Daoy (cell line): ENCODE measurements around the gene ZBTB46. TPM values are rescaled to one million over a fixed set of nuclear protein-coding genes. Genes with fewer than 3 reads are reported as not detected.

Source experiments
- DNase-seq: peaks from one replicate; pipeline ENCODE4 v3.0.0-alpha.2; 2015; ENCODE audit warnings: low read depth
- total RNA-seq: library from RNA; depleted of rRNA; stranded (reverse); fragments of >200 nt; shearing (Covaris generic); gene quantifications from 2 replicates; pipeline ENCODE4 v1.2.3, GENCODE V29; 2014

ZBTB46 gene
- total RNA-seq, 1 experiment from 2014 or later: 3.5 TPM

- no peak for DNase-seq
Measured at GRCh38 chr20:63839620-63840019, 8.6 kb upstream of the ZBTB46 start.

GRCh38 chr20:63837479-63837878 is 6.4 kb upstream of the ZBTB46 start:
- DNase-seq: no peak

GRCh38 chr20:63836458-63837344 is 5.6 kb upstream of the ZBTB46 start:
- no peak for DNase-seq

GRCh38 chr20:63835021-63835858 is 4.2 kb upstream of the ZBTB46 start:
- peak; percentile 96 for DNase-seq

- DNase-seq: no peak
Measured at GRCh38 chr20:63834491-63834880, 3.4 kb upstream of the ZBTB46 start.

GRCh38 chr20:63833776-63834490 is 2.9 kb upstream of the ZBTB46 start:
- no peak for DNase-seq

GRCh38 chr20:63831993-63832686 is 1.1 kb upstream of the ZBTB46 start:
- DNase-seq: no peak

GRCh38 chr20:63831646-63831992 is 555 bp upstream of the ZBTB46 start:
- no peak for DNase-seq

GRCh38 chr20:63829945-63830835 is 874 bp downstream of the ZBTB46 start:
- DNase-seq: no peak

GRCh38 chr20:63829603-63829944 is 1.5 kb downstream of the ZBTB46 start:
- no peak for DNase-seq

GRCh38 chr20:63828951-63829350 is 2.1 kb downstream of the ZBTB46 start:
- DNase-seq: no peak

GRCh38 chr20:63828545-63828944 is 2.5 kb downstream of the ZBTB46 start:
- no peak for DNase-seq

- no peak for DNase-seq
Measured at GRCh38 chr20:63828124-63828523, 2.9 kb downstream of the ZBTB46 start.

GRCh38 chr20:63826753-63827152 is 4.3 kb downstream of the ZBTB46 start:
- no peak for DNase-seq

GRCh38 chr20:63825331-63826118 is 5.5 kb downstream of the ZBTB46 start:
- no peak for DNase-seq

- DNase-seq: no peak
Measured at GRCh38 chr20:63823691-63824311, 7.3 kb downstream of the ZBTB46 start.

GRCh38 chr20:63822276-63822696 is 8.8 kb downstream of the ZBTB46 start:
- DNase-seq: no peak

GRCh38 chr20:63821811-63822210 is 9.3 kb downstream of the ZBTB46 start:
- DNase-seq: no peak

GRCh38 chr20:63819224-63819921 is 11.7 kb downstream of the ZBTB46 start:
- DNase-seq: no peak
